Left lobe of liver (tissue), 2 donors: ENCODE measurements around the gene MORN1. TPM values are rescaled to one million over a fixed set of nuclear protein-coding genes. Genes with fewer than 3 reads are reported as not detected.

ENCODE experiments used
- ATAC-seq: fragments of 200-7000 bp; cut with Tn5 transposase; one replicate; pipeline ENCODE4 v1.9.1; 2020; ENCODE audit warnings: mild to moderate bottlenecking, moderate library complexity
- DNase-seq: peaks from one replicate; pipeline ENCODE4 v3.0.0-alpha.2; 2020; ENCODE audit warnings: low spot score
- total RNA-seq: library from RNA; stranded (reverse); gene quantifications from one replicate; pipeline ENCODE4 v1.2.1, GENCODE V29; 2021
- donor health status: DM: no; HTN: no; CAD: no; lungs with moderate emphysema.
- donor health status: DM: no; HTN: yes; CAD: no.

Gene MORN1
- total RNA-seq, 1 donor from 2014 or later: 6.7 TPM

- no peak for ATAC-seq
- DNase-seq: no peak
Observed at GRCh38 chr1:2282556-2283270, 108.6 kb downstream of the MORN1 start.

GRCh38 chr1:2279817-2280216, 111.5 kb downstream of the MORN1 start:
- ATAC-seq (peak; percentile 53), DNase-seq (no peak)

GRCh38 chr1:2279210-2279639, 112.1 kb downstream of the MORN1 start:
- no peak for DNase-seq
- peak; percentile 22 for ATAC-seq

- ATAC-seq (no peak), DNase-seq (no peak)
Observed at GRCh38 chr1:2278591-2279209, 112.7 kb downstream of the MORN1 start.

- DNase-seq (no peak), ATAC-seq (peak; percentile 57)
Observed at GRCh38 chr1:2277741-2278488, 113.4 kb downstream of the MORN1 start.

- DNase-seq (no peak), ATAC-seq (no peak)
Observed at GRCh38 chr1:2276803-2277580, 114.4 kb downstream of the MORN1 start.

GRCh38 chr1:2275796-2276536, 115.4 kb downstream of the MORN1 start:
- ATAC-seq (peak; percentile 1), DNase-seq (no peak)

GRCh38 chr1:2274929-2275475, 116.4 kb downstream of the MORN1 start:
- ATAC-seq (no peak), DNase-seq (no peak)

- DNase-seq (no peak), ATAC-seq (no peak)
Observed at GRCh38 chr1:2274231-2274928, 117.0 kb downstream of the MORN1 start.

- no peak for ATAC-seq
- no peak for DNase-seq
Observed at GRCh38 chr1:2273401-2274090, 117.8 kb downstream of the MORN1 start.

GRCh38 chr1:2272686-2273400, 118.5 kb downstream of the MORN1 start:
- DNase-seq (no peak), ATAC-seq (no peak)

- peak; percentile 45 for ATAC-seq
- DNase-seq: peak; percentile 78
Observed at GRCh38 chr1:2271841-2272655, 119.3 kb downstream of the MORN1 start.

Other genes starting within 250 kb of the MORN1 start
- gene FAAP20, start 196.8 kb downstream of the MORN1 start, total RNA-seq: 24.8 TPM
- 38.8 TPM for gene SKI, start 163.2 kb downstream of the MORN1 start, total RNA-seq
- 163 TPM for gene RER1, start 287 bp upstream of the MORN1 start, total RNA-seq
- gene PEX10, start 21.0 kb upstream of the MORN1 start, total RNA-seq: 10.3 TPM
- 3.4 TPM for gene PLCH2, start 84.7 kb upstream of the MORN1 start, total RNA-seq
- gene PANK4, start 135.0 kb upstream of the MORN1 start, total RNA-seq: 15.4 TPM
- gene HES5, start 138.7 kb upstream of the MORN1 start, total RNA-seq: 0.28 TPM
- gene TNFRSF14, start 164.8 kb upstream of the MORN1 start, total RNA-seq: 48.7 TPM
- gene PRXL2B, start 195.2 kb upstream of the MORN1 start, total RNA-seq: 9.9 TPM
- not detected for gene MMEL1, start 241.5 kb upstream of the MORN1 start, total RNA-seq